Measurements from ENCODE around the gene PER3. TPM values are rescaled to one million over a fixed set of nuclear protein-coding genes. Genes with fewer than 3 reads are reported as not detected.

PER3 gene
- total RNA-seq, 4 donors from 2014 or later: 6.7 to 21.0 (median 8.9) TPM

DNA sequence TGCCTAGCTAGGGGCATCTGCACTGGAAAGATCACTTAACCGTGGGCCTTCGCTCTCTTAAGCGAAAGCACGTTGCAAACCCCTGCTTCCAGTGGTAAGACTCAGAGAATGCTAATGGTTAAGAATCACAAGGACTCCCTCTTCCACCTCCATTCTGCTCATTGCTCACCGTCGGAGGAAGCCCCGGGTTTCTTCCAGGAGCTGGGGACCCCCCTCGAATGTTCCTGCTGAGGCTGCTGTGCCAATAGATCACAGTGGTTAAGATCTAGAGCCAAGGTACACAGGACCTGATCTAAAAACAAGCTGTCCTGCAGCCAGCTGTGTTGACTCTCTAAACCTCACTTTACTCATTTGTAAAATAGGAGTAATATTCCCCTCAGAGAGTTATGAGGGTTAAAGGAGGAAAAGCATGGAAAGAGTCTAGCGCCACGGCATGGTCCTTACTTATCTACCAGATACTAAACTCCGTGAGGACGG is 12.2 kb upstream of the PER3 start:
- 20 to 29% methylated on average over 7 to 12 of the region's 12 CpGs for WGBS, 2 donors
- DNase-seq: no peak
- Histone ChIP-seq H3K36me3 (peaks cover 0 to 31% (median 0%) of the 10 kb centered on the region in 3 donors), H3K27me3 (no peaks in the 10 kb centered on the region), H3K27ac (peak overlapping the region; percentile 92 to 99 (median 98)), H3K9me3 (no peaks in the 10 kb centered on the region), H3K4me3 (peak overlapping the region; percentile 74 to 99 (median 93)), H3K4me1 (peaks cover 11 to 24% (median 11%) of the 10 kb centered on the region in 3 donors)
- TF ChIP-seq CTCF (IDR thresholded peaks at IDR 0.05): no peak
- TF ChIP-seq POLR2A (IDR thresholded peaks at IDR 0.05): no peak
- intact Hi-C loops (cut with DNase I): no loop called here

DNA sequence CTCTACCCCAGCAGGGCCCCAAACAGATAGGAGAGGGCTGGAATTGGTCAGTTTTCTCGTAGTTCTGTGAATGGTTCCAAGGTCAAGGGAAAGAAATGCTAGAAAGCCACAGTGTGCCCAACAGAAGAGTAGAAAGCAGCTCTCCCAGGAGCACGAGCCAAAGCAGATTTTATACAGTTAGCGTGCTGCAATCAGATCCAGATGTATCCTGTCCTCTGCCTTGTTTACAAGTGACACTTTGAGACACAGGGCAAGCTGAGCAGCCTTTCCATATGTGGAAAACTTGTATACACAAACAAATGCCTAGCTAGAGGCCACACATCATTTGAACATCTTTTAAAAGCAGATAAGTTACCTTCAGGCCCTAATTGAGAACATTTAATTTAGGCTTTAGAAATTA is 6.5 kb upstream of the PER3 start:
- H3K27me3 ChIP-seq: no peaks in the 10 kb centered on the region
- no peaks in the 10 kb centered on the region for H3K9me3 ChIP-seq
- intact Hi-C loops (cut with DNase I): no loop called here
- WGBS, 2 donors: 74 to 100% methylated on average over 2 of the region's 3 CpGs
- DNase-seq: no peak
- H3K4me3 ChIP-seq: no peak overlapping the region
- peaks cover 7 to 19% (median 13%) of the 10 kb centered on the region in 3 donors for H3K4me1 ChIP-seq
- H3K36me3 ChIP-seq: peaks cover 6 to 78% (median 8%) of the 10 kb centered on the region in 3 donors
- TF ChIP-seq CTCF (IDR thresholded peaks at IDR 0.05) (no peak), POLR2A (IDR thresholded peaks at IDR 0.05) (no peak)
- H3K27ac ChIP-seq: no peak overlapping the region

GRCh38 chr1:7778133-7778628 is 5.9 kb upstream of the PER3 start:
- DNase-seq: no peak
- H3K9me3 ChIP-seq: no peaks in the 10 kb centered on the region
- 70 to 87% methylated on average over 4 of the region's 4 CpGs for WGBS, 2 donors
- H3K27me3 ChIP-seq: no peaks in the 10 kb centered on the region
- H3K4me1 ChIP-seq: peaks cover 3 to 19% (median 16%) of the 10 kb centered on the region in 3 donors
- peaks cover 6 to 74% (median 8%) of the 10 kb centered on the region in 3 donors for H3K36me3 ChIP-seq
- H3K4me3 ChIP-seq: no peak overlapping the region
- TF ChIP-seq CTCF (IDR thresholded peaks at IDR 0.05): no peak
- TF ChIP-seq POLR2A (IDR thresholded peaks at IDR 0.05): no peak
- H3K27ac ChIP-seq: no peak overlapping the region
- intact Hi-C loops (cut with DNase I): no loop called here

- peaks cover 6 to 65% (median 8%) of the 10 kb centered on the region in 3 donors for H3K36me3 ChIP-seq
- peaks cover 7 to 37% (median 24%) of the 10 kb centered on the region in 3 donors for H3K4me1 ChIP-seq
- H3K27me3 ChIP-seq: no peaks in the 10 kb centered on the region
- intact Hi-C loops (cut with DNase I): no loop called here
- no peak for TF ChIP-seq CTCF (IDR thresholded peaks at IDR 0.05)
- no peak for TF ChIP-seq POLR2A (IDR thresholded peaks at IDR 0.05)
- no peaks in the 10 kb centered on the region for H3K9me3 ChIP-seq
- no peak for DNase-seq
- H3K4me3 ChIP-seq: no peak overlapping the region
- 89 to 97% methylated on average over 8 of the region's 9 CpGs for WGBS, 2 donors
- H3K27ac ChIP-seq: no peak overlapping the region
Measured at GRCh38 chr1:7780976-7781375, 3.1 kb upstream of the PER3 start.

GRCh38 chr1:7781501-7781900 is 2.6 kb upstream of the PER3 start:
- Histone ChIP-seq H3K27ac (peak overlapping the region in 3 of 4 donors; percentile 95 to 97 (median 97)), H3K36me3 (peaks cover 6 to 65% (median 8%) of the 10 kb centered on the region in 3 donors), H3K27me3 (no peaks in the 10 kb centered on the region), H3K9me3 (no peaks in the 10 kb centered on the region), H3K4me1 (peaks cover 10 to 43% (median 27%) of the 10 kb centered on the region in 3 donors), H3K4me3 (no peak overlapping the region)
- intact Hi-C loops (cut with DNase I): no loop called here
- no peak for DNase-seq
- TF ChIP-seq POLR2A (IDR thresholded peaks at IDR 0.05): no peak
- no peak for TF ChIP-seq CTCF (IDR thresholded peaks at IDR 0.05)
- WGBS, 2 donors: 61 to 84% methylated on average over 7 of the region's 7 CpGs

Measured in esophagus squamous epithelium (tissue), 5 donors.